ENCODE measurements around the gene CLDN3.

DNA sequence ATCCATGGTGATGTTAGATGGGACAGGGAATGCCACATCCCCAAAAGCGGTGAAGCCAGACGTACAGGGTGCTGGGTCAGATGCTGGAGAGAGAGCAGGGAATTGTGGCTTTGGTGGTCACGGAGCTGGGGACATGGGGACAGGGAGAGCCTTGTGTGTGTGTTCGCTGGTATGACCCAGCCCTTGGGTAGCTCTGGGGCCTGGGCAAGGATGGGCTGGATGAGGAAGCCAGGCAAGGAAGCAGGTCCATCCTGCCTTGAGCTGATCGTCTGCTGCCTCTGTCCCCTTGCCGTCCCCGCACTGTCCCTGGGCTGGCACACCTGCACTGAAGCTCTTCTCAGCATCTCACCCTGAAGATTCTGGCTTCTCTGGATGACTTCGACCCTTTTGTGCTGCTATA, 45.4 kb upstream of the CLDN3 start:
- TF ChIP-seq, protein P1, sequence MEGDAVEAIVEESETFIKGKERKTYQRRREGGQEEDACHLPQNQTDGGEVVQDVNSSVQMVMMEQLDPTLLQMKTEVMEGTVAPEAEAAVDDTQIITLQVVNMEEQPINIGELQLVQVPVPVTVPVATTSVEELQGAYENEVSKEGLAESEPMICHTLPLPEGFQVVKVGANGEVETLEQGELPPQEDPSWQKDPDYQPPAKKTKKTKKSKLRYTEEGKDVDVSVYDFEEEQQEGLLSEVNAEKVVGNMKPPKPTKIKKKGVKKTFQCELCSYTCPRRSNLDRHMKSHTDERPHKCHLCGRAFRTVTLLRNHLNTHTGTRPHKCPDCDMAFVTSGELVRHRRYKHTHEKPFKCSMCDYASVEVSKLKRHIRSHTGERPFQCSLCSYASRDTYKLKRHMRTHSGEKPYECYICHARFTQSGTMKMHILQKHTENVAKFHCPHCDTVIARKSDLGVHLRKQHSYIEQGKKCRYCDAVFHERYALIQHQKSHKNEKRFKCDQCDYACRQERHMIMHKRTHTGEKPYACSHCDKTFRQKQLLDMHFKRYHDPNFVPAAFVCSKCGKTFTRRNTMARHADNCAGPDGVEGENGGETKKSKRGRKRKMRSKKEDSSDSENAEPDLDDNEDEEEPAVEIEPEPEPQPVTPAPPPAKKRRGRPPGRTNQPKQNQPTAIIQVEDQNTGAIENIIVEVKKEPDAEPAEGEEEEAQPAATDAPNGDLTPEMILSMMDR (IDR thresholded peaks at IDR 0.05; ENCODE audit: low read depth, low read length) = no peak
- no peak for TF ChIP-seq POLR2A (IDR thresholded peaks at IDR 0.05; ENCODE audit: extremely low read depth, insufficient read length)

Measured in NB4 (cell line).